Mesenteric fat pad (tissue), 1 donor: Measurements from ENCODE around the gene SIX3. TPM values are rescaled to one million over a fixed set of nuclear protein-coding genes. Genes with fewer than 3 reads are reported as not detected.

Experiments
- DNase-seq: peaks from one replicate; pipeline ENCODE4 v3.0.0-alpha.2; 2020; ENCODE audit warnings: low spot score
- total RNA-seq: library from RNA; stranded (reverse); fragmentation: NEBNext Ultra II Directional; extraction: Animal tissue kit (Norgen Biotek cat#: 25700); gene quantifications from one replicate; pipeline ENCODE4 v1.2.1, GENCODE V29; 2021
- donor health status: DM: yes; HTN: yes; CAD: no.

SIX3 gene
- total RNA-seq, 1 donor from 2014 or later: not detected

GRCh38 chr2:44942304-44943030 is 965 bp downstream of the SIX3 start:
- no peak for DNase-seq

DNA sequence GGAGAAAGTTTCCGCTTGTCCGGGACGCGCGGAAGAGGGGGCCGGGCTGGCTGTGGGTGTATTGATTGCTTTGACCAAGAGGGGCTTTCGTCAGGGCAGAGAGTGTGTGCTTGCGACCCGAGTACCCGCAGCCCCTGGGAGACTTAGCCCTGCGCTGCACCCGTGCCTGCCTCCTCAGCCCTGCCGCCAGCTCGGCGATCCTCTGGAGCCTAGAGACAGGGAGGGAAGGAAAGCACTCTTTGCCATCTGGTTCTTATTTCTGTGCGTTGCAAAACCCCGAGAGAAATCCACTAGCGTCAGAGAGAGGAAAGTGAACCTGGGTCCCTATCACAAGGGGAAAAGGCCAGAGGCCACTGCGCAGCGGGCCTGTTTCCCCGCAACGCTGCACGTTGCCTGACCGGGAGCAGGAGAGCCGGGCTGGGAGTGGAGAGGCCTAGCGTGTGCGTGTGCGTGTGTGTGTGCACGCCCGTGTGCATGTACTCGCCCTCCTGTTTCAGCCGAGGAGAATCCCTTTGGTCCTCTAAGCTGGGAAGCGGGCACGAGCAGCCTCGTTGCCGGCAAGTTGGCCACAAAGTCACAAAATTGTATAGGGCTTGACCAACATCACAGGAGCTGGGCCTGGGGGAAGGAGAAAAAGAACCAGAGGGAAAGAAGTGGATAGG is 1.7 kb downstream of the SIX3 start:
- no peak for DNase-seq

- DNase-seq: no peak
Observed at GRCh38 chr2:44943693-44944101, 2.2 kb downstream of the SIX3 start.

GRCh38 chr2:44944102-44944951 is 2.8 kb downstream of the SIX3 start:
- no peak for DNase-seq

- no peak for DNase-seq
Observed at GRCh38 chr2:44944952-44945612, 3.6 kb downstream of the SIX3 start.

GRCh38 chr2:44945676-44946371 is 4.3 kb downstream of the SIX3 start:
- no peak for DNase-seq

- DNase-seq: no peak
Observed at GRCh38 chr2:44946372-44947027, 5.0 kb downstream of the SIX3 start.

- DNase-seq: no peak
Observed at GRCh38 chr2:44947028-44947375, 5.5 kb downstream of the SIX3 start.

DNA sequence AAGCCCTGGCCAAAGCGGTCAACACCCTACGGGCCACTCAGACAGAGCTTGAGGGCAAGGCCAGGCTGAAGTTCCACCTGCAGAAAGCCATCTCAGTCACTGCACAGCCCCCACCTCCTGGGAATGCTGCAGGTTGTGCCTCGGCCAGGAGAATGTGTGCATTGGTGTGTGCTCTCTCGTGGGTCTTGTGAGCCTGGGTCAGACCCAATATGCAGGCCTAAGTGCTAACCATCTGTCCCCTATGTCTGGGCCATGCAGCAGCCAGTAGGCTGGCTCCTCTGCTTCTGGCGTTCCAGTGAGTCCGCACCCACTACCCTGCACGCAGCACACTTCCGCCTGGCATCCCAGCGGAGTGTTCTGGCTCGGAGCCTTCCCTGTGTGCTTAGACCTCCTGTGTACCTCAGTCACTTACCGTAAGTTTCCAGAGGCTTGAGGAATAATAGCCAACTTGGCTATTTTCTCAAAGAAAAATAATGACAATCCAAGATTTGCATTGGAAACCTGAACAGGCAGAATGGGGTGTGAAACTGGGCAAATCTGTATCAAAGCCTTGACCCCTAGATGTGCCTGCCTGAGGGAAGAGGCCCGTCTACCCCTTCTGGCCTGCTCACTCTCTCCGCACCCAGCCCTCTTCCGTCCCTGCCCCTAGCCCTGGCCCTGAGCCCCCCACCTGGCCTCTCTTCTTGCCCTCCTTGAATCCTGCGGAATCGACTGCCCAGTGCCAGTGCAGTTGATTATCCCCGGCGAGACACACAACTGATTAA is 7.2 kb downstream of the SIX3 start:
- DNase-seq: no peak

GRCh38 chr2:44949329-44950151 is 8.0 kb downstream of the SIX3 start:
- DNase-seq: no peak

DNA sequence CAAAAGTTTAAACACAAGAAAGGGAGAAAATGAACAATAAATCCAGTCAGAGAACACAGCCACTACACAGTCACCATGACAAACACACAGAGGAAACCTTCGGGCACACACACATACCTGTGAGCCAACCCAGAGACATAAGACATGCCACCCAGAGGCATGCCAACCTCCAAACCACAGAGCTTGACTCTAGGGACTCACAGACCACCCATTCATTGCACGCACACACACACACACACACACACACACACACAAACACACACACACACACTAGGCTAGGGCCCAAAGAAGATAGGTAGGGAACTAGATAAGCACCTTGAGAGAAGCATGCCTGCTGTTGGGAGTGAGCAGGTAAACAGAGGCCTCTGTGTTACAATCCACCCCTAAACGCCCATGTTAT is 9.1 kb downstream of the SIX3 start:
- DNase-seq: no peak

DNA sequence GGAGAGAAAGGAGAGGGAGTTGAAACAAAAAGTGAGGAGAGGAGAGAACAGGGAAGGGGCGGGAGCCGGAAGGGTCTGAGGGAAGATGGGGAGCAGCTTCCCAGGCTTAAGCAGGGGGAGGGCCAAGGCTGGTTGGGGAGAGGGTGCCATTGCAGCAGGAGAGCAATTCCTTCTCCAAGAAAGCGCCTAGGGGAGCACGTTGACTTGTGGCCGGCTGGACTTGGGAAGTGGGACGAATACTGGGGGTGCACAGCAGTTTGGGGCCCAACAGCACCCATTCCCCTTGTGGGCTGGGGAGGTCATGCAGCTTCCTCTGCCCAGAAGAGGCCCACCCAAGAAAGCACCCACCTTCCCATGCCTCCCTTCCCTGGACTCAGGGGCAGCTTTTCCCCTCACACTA is 9.6 kb downstream of the SIX3 start:
- DNase-seq: no peak

GRCh38 chr2:44951714-44952113 is 10.2 kb downstream of the SIX3 start:
- DNase-seq: no peak

DNA sequence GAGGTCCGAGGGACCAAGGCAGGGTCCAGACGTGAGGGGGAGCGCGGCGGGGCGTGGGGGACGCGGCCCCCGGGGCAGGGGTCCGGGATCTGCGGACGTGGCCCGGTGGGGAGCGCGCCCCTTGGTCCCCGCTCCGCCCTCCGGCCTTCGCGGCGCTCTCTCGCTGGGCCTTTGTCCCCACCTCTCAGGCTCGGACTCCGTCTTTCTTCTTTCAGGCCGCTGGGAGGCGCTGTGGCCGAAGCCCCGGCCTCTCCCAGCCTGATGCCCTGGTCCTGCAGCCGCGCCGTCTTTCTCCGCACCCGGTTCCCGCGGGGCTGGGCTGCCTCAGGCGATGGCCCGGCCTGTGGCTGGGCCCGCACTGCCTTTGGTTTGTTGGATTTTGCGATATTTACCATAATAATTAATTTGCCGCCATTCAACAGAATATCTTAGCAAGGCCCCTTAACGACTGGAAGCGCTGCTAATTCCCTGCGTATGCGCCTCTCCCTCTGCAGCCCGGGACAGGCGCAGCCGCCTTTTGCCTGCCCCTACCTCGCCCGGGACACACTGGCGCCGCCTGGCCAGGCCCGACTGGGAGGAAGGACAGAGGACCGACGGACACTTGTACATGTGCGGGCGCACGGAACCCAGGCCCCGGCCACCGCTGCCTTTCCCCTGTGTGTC is 10.8 kb downstream of the SIX3 start:
- DNase-seq: no peak

DNA sequence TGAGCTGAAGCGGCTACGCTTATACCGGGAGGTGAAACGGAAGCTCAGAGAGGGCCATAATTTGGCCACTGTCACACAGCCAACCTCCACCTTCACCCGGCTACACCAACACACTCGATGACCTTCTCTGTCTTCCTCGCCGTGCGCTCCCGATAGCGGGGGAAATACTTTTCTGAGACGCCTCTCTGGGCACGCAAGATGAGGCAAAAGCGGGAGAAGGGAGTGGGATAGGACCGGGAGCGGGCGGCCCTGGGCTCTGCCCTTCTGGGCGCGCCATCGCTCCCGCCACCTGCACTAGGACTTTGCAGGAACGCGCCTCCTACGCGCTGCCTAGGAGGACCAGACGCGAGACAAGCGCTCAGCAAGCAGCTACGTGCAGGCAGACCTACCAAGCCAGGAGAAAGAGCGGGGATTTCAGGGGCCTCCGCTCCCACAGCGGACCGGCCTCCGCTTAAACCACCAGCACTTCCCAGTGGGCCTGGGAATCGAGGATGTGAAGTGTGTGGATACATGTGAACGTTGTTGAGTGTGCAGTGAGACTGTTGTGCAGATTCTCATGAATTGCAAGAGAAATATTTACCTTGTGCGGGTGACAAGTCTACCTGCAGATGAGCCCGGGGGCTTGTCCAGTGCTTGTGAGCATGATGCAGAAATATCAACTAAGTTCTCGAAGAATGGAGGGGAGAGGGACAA is 11.4 kb downstream of the SIX3 start:
- DNase-seq: no peak

- no peak for DNase-seq
Observed at GRCh38 chr2:44953499-44953883, 12.0 kb downstream of the SIX3 start.

DNA sequence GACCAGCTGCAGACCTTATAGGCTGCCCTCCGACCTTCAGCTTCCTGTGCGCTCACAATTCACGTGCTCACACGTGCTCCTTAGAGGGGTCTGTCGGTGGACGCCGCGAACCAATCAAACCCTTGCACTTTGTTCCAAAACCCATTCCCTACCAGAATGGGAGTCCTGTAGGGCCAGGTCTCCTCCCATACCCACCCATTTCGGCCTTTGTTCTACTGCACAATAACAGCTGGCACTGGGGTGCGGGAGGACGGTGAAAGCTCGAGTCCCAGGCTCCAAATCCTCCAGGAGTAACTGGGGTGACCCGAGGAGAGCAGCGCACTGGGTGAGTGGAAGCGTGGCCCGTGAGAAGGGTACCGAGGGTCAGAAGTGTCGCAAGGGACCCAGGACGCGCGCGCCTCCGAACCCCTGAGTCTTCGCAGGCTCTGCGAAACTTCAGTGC is 13.0 kb downstream of the SIX3 start:
- DNase-seq: no peak
